ENCODE data around the gene RELT.
"Not testable (repeated sequence)": the region's sequence is repeated elsewhere in the genome, so short reads cannot be mapped to it uniquely, and the experiment has no call there.

Gene RELT

DNA sequence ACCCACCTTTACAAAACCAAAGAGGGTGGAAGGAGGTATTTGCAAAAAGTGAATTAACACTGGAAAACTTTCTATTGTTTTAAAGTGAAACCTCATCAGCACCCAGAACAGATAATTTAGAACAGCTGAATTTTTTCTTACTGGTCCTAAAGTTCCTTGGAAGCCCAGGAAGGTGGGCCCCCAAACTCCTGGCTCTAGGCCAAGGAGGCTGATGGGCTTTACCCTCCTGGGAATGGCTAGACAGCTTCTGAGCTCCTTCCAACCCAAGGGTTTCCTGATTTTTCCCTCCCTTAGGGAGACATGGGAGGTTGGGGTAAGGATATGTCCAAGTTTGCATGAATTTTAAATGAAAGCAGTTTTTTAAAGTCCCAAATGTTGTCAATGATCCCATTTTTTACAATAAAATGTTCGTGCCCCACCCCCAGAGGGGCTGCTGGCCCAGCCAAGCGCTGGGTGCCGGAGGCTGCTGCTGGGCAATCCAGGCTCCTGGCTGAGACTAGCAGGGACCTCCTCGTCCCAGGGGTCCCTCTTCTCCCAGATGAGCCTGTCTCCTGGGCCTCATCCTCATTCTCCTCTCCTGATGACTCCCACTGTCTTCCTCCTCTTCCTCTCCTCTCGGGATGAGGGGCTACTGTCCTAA is 28.4 kb downstream of the RELT start:
- DNase-seq: no peak

DNA sequence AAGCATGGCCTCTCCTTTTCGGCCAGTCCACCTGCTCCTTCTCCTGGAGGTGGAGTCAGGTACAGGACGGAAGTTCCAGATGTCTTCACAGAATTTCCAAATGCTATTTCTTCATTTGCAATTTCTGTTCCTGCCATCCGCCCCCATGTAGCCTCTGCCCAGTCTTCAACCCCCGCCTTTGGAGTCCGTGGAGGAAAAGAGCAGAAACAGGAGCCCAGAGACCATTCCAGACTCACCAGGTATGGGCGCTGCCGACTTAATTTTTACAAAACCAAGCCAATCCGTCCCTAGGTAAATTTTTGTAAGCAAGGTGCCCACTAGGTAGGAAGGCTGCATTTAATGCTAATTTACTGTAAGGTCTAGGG is 28.9 kb downstream of the RELT start:
- no peak for DNase-seq

DNA sequence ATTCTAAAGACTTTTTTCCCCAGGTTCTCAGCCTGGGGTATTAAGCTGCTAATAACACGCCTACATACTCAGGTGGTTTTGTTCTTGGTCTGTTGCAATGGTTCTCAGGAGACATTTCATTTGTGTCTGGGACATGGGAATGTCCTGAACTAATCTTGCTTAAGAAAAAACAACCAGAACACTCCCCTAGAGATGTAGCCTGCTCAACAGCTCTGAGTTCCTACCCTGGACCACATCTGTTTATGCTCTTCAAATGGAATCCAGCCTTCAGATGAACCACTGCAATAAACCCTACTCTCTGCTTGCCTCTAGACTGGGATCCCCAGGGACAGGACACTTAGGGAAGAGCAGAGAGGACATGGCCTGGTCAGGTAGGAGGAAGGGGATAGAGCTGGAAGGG is 29.9 kb downstream of the RELT start:
- no peak for DNase-seq

DNA sequence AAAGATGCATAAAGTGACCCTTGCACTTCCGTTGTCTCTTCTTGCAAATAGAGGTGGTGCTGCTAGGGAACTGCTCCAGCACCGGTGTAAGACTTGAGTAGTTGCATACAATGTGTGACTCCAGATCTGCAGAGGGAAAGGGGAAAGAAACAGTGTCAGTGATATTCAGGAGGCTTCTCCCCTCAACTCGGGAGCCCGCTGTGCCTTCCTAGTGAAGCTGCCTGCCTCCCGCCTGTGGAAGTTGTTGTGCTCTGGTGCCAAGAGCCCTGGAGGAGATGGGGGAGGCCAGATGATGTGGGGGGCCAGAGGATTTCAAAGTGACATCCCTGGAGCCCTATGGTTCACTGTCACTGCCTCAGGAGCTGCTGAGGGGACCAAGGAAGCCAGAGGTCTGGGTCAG is 30.4 kb downstream of the RELT start:
- no peak for DNase-seq

DNA sequence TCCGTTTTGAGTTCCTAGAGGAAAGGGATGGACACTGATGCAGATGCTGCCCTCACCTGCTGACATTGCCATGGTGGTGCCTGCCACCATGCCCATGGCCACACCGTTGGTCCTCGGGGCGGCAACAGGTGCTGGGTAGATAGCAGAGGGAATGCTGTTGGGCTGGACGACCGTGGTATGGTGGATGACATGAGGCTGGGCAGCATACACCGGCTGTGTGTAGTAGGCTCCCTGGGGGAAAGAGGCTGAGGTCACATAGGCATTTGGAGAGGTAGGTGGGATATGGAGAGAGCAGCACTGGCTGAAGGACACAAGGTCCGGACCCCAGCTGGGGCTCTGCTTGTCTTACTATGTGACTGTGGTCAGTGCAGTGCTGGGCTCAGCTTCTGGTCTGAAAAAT is 33.2 kb downstream of the RELT start:
- DNase-seq: no peak

DNA sequence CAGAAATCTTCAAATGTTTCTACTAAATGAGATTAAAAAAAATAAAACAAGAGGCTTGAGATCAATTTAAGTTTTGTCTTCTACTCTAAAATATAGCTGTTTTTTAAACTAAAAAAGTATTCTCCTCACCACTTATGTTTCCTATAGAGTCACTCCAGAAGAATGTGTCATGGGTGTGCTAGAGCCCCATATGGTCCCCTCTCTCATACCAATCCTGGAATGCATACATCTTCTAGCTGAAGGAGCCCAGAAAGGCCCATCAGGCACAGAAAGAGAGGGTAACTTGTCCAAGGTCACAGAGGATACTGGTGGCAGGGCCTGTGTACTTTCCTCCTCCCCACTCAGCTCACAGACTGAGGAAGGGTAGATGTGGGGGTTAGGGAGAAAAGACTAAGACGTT is 34.4 kb downstream of the RELT start:
- no peak for DNase-seq

DNA sequence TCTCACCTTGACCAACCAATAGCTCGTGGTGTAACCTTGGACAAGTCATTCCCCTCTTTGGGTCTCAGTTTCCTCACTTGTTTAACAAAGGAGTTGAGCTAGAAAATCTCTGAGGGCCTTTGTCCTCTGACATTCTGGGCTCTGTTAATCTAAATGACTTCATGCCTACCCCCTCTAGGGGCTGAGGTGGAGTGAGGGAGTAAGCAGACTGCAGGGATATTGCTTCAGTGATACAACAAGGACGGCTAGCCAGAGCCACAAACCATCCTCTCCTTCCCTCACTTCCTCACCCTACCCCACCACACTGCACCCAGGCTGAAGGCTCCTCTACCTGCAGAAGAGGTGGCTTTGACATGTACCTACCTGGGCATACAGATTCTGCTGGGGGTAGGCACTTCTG is 34.8 kb downstream of the RELT start:
- no peak for DNase-seq

DNA sequence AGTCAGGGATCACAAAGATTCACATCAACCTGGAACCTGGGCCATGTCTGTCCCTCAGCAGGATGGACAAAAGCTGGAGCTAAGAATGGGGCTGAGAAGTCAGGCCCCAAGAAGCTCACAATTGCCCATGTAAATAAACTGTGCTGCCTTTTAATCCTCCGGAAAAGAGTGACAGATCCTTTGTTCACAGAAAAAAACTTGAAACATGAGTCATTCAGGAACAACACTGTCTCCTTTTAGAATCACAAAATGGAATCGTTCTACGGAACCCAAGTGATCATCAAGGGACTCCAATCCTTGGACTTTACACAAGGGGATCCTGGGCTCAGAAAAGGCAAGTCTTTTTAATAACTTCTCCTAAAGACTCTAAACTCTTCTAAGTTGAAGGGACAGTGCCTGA is 36.1 kb downstream of the RELT start:
- no peak for DNase-seq

DNA sequence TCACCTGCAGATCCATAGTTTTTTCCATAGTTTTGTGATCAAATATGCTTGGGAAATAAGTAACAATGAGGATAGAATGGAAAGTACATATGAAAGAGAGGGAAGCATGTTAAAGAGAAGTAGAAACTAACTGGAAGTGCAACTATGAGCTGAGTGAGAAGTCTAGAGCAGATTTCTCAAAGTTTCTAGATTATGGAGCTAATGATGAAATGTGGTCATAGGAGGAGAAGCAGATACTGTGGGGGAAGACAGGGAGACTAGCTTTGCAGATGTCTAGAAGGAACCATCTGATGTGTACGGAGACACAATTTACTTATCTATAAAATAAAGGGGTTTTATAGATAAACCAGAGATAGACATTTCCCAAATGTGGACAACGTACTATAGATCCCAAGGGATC is 37.1 kb downstream of the RELT start:
- DNase-seq: no peak

DNA sequence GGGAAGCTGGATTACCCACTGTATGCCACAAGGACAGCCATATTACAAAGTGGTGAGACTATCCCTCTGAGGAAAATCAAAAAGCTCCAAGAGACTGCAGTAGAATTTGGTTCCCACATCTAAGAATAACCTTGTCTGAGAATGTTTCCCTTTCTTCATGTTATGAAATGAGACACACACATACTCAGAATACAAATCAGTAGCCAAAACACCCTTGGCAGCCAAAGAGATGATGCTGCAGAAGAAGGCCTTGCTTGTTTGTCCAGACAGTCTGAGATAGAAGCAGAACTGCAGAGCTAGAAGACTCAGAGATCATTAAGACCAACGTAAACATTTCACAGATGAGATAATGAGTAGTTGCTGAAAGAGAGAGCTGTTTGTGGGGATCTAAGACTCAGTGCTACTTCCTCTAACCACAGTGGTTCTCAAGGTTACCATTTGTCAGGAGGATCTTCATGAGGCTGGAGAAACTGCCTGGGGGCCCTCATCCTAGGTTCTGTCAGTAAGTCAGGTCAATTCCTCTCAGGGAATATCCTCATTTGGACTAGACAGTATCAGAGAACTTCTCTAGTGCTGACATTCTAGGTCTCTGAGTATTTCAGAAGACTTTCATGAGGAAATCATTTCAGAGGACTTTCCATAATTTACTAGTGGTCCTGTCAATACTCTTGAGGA is 38.9 kb downstream of the RELT start:
- DNase-seq: no peak

DNA sequence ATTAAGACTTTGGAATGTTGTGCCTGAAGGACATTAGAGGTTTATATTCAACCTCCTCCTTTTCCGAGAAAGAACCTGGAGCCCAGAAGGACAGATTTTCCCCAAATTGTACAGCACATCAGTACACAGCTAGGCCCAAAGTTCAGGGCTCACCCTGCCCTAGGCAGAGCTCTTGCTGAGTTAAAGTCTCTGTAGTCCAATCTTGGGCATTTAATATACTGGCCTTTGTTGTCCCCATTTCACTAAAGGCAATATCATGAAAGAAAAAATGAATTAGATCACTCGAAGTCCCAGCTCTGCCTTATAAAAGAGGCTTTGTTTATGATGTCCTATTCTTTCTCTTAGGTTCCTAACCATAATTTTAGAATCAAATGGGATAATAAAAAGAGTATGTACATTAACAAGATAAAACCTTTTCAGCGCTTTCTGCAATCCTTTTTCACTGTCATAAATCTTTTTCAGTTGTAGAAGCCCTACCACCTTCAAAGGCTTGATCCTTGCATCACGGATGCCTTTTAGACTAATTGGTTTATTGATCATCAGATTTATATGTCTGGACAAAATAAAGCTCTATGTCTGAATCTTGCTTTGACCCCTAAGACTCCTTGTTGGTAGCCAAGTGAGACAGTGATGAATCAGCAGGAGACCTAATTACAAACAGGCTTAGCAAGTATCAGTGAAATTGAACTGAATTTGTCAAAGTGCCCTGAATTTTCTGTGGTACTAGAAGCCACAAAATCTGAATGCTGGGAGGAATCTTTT is 39.8 kb downstream of the RELT start:
- no peak for DNase-seq

DNA sequence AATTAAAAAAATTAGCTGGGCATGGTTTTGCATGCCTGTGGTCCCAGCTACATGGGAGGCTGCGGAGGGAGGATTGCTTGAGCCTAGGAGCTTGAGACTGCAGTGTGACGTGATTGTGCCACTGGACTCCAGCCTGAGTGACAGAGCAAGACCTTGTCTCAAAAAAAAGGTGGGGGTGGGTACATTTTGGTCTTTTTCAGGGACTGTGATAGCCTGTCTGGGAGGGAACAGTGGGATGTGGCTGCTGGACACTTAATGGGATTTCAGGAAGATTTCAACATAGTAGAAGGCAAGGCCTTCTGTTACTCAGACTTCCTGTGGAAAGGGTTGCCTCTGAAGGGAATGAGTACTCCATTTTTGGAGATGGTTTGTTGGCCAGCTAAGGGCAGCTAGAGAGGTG is 40.6 kb downstream of the RELT start:
- no peak for DNase-seq

DNA sequence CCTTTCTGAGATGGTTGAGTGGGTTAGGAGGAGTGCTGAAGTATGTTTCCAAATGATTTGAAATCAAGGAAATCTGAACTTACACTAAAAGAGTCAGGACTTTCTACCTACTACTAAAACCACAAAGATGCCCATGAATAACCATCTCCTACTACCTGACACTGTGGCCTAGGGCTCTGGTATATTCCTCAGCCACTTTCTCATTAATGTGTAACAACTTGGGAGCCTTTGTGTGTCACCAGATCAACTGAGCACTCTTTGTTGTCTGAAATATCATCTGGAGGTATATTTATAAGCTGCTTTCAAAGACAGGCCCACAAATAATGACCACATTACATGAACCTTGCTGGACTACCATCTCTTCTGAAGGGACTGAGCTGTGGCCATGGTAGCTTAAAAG is 43.9 kb downstream of the RELT start:
- no peak for DNase-seq

DNA sequence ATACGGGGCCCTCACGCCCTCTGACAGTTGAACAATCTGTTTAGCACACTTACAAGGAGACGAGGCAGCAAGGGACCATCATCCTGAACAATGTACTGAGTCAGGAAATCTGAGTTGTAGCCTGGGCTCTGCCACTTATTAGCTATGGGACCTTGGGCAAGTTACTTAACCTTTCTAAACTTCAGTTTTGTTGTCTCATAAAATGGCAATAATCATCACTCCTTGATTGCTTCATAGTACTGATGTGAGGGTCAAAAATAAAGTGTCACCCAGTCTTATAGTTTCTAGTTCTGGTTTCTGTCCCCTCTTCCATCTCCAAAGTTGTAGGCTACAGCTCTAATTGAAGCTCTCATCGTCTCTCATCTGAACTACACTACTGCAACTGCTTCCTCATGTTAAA is 46.7 kb downstream of the RELT start:
- DNase-seq: no peak

DNA sequence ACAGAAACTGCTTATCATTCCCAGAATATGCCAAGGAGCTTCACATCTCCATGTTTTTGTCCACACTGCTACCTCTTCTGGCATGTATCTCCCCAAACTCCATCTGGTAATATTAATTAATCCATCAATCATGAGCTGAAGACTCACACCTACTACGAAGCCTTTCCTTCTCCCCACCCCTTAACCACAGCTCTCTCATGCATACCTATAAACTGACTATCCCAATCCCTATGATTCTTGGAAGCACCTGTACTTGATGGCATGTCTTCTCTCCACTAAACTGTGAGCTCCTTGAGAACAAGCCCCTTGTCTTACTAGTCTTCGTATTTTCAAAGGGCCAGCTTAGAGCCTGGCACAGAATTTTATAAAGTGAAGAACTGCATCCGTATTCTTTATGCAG is 47.3 kb downstream of the RELT start:
- DNase-seq: no peak

DNA sequence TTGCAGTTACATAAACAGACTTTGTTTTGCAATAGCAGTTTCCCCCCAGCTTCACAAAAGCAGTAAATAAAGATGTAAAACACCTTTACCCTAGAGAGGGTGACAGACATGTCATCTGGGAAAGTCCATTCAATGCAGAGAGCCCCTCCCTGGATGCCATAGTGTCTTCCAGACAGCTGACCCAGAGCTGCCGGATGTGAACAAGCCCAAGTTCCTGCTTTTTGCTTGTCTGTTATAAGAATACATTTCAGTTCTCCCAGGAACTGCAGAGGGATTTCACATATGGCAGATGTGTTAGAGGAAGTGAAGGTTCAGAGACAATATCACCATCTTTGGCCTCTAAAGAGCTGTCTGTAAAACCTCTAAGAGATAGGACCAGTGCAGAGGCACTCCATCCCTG is 48.9 kb downstream of the RELT start:
- no peak for DNase-seq

DNA sequence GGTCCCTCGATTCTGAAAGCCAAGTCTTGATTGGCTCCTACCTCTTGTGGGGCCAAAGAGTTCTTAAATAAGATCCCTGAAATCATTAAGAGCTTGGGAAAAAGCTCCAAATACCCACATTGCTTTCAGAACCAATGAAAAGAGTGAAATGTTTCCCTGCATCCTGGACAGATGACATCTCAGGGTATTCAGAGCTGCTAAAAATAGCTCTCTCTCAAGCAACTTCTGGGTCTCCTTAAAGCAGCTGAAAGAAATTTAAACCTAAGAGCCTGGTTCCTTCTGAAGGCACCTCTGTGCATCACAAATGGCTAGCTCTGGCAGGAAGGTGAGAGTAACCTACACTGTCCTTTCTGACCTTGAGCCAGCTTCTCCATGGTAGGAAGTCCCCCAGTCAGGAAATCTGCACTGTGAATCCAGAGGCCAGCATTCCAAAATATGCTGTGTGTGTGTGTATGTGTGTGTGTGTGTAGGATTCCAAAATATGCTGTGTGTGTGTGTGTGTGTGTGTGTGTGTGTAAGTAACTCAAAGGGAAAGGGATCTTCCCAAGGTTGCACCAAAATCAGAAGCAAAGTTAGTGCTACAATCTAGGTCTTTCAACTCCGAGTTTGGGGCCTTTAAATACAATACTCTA is 50.1 kb downstream of the RELT start:
- no peak for DNase-seq

DNA sequence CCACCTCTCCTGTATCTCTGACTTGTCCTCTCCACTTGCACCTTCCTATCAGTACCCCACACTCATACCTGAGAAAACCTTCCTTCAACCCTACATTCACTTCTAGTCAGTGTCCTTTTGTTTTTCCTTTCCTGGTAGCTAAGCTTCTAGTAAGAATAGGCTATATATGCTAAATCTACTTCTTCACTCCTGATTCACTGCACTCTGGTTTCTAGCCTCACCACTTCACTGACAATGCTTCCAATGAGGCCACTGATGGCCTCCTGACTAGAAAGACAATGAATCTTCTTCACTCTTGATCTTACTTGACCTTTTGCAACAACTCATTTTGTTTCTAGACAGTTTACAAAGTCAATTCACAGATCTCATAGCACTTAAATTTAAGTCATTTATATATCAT is 52.0 kb downstream of the RELT start:
- DNase-seq: no peak

DNA sequence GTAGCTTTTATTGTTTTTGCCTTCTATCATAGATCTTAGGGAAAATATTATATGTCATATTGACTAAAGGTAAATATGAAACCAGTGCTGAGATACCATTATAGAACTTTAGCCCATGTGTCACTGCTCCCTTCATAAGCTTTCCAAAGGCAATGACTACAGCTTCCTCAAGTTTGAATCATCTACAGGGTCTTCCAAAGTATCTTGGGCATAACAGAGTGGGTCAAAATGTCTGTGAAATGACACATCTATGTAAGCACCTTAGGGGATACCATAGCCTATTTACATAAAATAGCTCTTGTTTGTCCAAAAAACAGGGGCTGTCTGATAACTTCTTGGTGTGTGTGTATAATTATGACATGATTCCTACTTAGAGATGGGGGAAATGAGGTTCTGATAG is 52.5 kb downstream of the RELT start:
- DNase-seq: no peak

DNA sequence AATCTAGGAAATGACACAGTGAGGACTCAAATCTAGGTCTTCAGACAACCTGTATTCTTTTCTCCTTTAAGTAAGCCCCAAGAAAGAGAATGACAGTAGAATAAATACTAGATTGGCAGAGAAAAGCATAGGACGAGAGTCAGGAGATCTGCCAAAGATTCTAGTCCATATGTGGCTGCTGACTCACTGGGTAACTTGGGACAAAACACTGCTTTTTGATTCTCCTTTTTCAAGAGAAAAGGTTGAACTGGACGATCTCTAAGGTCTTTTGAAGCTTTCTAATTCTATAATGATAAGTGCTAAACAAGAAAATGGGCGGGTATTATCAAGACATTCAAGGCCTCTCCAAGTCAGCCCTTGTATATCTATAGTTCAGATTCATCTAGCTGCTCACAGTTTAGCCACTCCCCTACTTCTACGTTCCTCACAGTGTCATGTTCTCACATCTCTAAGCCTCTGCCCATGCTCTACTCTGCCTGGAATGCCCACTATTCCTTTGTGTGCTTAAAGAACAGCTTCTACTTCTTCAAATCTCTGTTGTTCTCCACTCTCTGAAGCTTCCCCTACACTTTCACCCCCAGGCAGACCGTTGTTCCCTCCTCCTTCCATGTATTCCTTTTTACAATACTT is 53.0 kb downstream of the RELT start:
- DNase-seq: no peak

DNA sequence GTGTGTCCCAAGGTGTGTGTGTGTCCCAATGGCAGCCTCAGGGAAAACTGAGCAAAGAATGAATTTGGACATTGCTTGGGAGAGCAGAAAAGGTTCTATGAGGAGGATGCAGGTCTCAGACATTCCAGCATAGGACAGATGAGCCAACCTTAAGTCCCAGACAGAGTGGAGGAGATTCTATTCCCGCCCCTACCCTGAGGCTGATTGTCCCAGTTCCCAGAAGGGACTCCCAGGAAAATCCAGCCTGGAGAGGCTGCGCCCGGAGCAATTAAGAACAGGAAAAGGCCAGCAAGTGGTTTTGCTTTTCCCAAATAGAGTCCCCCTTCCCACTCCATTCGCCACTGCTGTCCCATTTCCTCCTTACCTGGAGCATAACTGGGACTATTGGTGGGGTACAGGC is 54.1 kb downstream of the RELT start:
- DNase-seq: no peak

DNA sequence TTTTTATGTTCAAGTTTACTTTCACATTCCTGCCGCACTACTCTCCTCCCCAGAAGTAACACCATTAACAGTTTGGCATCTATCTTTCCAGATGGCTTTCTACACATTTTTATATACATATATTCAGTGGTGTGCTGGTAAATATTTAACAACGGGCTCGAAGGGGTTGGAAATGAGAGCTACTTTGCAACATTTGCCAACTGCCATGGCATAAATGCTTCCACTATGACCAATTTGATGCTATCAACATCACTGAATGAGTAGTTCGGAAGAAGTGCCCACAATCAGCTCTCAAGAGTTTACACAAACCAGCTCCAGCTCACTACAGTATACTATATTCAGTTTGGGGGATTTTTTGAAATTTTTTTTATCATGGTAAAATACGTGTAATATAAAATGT is 55.2 kb downstream of the RELT start:
- no peak for DNase-seq

DNA sequence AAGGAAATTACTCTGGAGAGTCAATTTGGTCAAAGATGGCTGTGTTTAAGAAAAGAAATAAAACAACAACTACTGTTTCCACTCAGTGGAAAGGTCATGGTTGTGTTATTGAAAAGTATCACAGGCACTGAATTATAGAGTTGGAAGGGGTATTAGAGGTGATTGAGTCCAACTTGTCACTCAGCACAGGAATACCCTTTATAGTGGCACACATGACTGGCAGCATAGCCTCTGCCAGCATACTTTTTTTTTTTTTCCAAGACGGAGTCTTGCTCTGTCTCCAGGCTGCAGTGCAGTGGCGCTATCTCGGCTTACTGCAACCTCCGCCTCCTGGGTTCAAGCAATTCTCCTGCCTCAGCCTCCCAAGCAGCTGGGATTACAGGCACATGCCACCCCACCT is 60.7 kb downstream of the RELT start:
- not testable (repeated sequence) for DNase-seq

Data from NCI-H1417 treated with DMSO at 0.1 percent for 48 hours (cell line).